ENCODE results near the gene SEL1L2.

The SEL1L2 gene

DNA sequence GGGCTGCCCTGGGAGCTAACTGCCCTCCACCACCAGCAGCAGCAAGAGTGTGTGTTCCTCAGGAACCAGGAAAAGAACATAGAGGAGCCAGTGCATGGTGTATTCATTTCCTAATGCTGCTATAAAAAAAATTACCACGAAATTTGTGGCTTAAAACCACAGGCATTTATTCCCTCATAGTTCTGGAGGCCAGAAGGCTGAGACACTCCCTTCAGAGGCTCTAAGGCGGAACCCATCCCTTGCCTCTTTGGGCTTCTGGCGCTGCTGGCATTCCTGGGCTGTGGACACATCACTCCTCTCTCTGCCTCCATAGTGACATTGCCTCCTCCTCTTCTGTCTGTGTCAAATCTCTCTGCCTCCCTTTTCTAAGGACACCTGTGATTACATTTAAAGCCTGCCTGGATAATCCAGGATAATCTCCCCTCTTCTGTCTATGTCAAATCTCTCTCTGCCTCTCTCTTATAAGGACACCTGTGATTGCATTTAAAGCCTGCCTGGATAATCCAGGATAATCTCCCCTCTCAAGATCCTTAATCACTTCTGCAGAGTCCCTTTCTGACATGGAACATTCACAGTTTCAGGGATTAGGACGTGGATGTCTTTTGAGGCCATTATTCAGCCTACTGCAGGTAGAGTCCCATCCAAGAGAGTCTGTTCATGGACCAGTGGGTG is 150.9 kb downstream of the SEL1L2 start:
- H3K27me3 ChIP-seq (ENCODE audit: insufficient read depth, poor library complexity, severe bottlenecking) = no peaks in the 10 kb centered on the region
- ATAC-seq (ENCODE audit: low read depth) = peak; percentile 76
- no peak for DNase-seq (ENCODE audit: low spot score)

DNA sequence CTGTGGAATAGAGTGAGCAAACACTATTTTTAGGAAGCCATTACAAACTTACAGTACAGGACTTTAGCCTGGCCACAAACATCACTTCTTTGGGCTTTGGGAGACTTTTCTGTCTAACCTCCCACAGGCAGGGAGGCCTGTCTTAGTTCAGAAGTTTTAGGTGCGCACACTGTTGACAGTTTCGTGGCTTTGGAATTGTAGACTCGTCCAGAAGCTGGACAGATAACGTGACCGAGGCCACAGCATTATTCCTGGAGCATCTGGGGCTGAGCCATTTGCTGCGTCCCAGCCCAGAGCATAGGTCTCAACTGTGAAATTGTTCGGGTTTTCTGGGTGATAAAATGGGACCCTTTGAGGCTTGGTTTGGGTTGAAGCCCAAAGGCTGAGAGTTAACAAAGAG is 151.8 kb downstream of the SEL1L2 start:
- Histone ChIP-seq H3K27me3 (ENCODE audit: insufficient read depth, poor library complexity, severe bottlenecking) (no peaks in the 10 kb centered on the region), H3K4me1 (ENCODE audit: insufficient read depth, poor library complexity, severe bottlenecking) (no peaks in the 10 kb centered on the region), H3K27ac (ENCODE audit: poor library complexity, severe bottlenecking) (no peak overlapping the region), H3K36me3 (ENCODE audit: low read depth) (no peaks in the 10 kb centered on the region), H3K4me3 (ENCODE audit: severe bottlenecking) (no peak overlapping the region), H3K9me3 (ENCODE audit: severe bottlenecking) (no peaks in the 10 kb centered on the region)
- no peak for DNase-seq (ENCODE audit: low spot score)
- TF ChIP-seq, protein P1, sequence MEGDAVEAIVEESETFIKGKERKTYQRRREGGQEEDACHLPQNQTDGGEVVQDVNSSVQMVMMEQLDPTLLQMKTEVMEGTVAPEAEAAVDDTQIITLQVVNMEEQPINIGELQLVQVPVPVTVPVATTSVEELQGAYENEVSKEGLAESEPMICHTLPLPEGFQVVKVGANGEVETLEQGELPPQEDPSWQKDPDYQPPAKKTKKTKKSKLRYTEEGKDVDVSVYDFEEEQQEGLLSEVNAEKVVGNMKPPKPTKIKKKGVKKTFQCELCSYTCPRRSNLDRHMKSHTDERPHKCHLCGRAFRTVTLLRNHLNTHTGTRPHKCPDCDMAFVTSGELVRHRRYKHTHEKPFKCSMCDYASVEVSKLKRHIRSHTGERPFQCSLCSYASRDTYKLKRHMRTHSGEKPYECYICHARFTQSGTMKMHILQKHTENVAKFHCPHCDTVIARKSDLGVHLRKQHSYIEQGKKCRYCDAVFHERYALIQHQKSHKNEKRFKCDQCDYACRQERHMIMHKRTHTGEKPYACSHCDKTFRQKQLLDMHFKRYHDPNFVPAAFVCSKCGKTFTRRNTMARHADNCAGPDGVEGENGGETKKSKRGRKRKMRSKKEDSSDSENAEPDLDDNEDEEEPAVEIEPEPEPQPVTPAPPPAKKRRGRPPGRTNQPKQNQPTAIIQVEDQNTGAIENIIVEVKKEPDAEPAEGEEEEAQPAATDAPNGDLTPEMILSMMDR (IDR thresholded peaks at IDR 0.05; ENCODE audit: poor library complexity, severe bottlenecking) = no peak
- ATAC-seq (ENCODE audit: low read depth) = no peak

More for the DNA sequence above, 150.9 kb downstream of the SEL1L2 start:
- TF ChIP-seq, protein P1 (IDR thresholded peaks at IDR 0.05; ENCODE audit: poor library complexity, severe bottlenecking) = no peak
- Histone ChIP-seq H3K36me3 (ENCODE audit: low read depth) (no peaks in the 10 kb centered on the region), H3K27ac (ENCODE audit: poor library complexity, severe bottlenecking) (no peak overlapping the region), H3K9me3 (ENCODE audit: severe bottlenecking) (no peaks in the 10 kb centered on the region), H3K4me1 (ENCODE audit: insufficient read depth, poor library complexity, severe bottlenecking) (no peaks in the 10 kb centered on the region), H3K4me3 (ENCODE audit: severe bottlenecking) (no peak overlapping the region)

DNA sequence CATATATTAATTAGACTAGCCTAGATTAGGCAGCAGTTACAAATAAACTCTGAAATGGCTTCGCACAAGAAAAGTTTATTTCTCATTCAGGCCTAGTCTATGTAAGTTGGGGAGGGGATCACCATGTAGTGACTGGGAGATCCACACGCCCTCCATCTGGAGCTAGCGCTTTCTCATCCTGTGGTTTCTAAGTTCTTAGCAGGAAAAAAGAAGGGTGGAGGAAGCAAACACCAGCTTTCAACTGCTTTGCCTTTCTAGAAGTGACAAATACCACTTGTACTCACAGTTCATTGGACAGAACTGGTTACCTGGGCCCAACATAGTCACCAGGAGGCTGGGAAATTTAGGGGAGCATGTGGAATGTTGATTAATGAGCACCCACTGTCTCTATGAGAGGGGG is 158.9 kb downstream of the SEL1L2 start:
- H3K4me1 ChIP-seq (ENCODE audit: insufficient read depth, poor library complexity, severe bottlenecking) = no peaks in the 10 kb centered on the region
- H3K27ac ChIP-seq (ENCODE audit: poor library complexity, severe bottlenecking) = no peak overlapping the region
- H3K9me3 ChIP-seq (ENCODE audit: severe bottlenecking) = no peaks in the 10 kb centered on the region
- no peaks in the 10 kb centered on the region for H3K36me3 ChIP-seq (ENCODE audit: low read depth)
- peaks cover 4% of the 10 kb centered on the region for H3K27me3 ChIP-seq (ENCODE audit: insufficient read depth, poor library complexity, severe bottlenecking)
- no peak overlapping the region for H3K4me3 ChIP-seq (ENCODE audit: severe bottlenecking)
- TF ChIP-seq, protein P1 (IDR thresholded peaks at IDR 0.05; ENCODE audit: poor library complexity, severe bottlenecking) = no peak
- ATAC-seq (ENCODE audit: low read depth) (no peak), DNase-seq (ENCODE audit: low spot score) (no peak)

DNA sequence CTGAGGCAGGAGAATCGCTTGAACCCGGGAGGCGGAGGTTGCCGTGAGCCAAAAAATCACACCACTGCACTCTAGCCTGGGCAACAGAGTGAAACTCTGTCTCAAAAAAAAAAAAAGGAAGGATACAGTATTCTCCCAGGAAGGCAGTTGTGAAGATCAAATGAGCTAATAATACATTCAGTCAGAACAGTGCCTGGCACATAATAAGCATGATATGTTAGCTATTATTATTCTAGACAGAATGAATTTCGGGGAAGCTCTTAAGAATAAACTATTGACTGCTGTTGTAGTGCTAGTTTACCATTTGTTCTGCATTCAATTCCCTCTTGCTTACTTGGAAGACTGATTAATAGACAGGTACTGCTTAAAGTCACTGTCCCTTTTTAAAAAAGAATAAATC is 164.9 kb downstream of the SEL1L2 start:
- no peak for ATAC-seq (ENCODE audit: low read depth)
- no peak overlapping the region for H3K4me3 ChIP-seq (ENCODE audit: severe bottlenecking)
- H3K27ac ChIP-seq (ENCODE audit: poor library complexity, severe bottlenecking) = no peak overlapping the region
- no peaks in the 10 kb centered on the region for H3K36me3 ChIP-seq (ENCODE audit: low read depth)
- no peaks in the 10 kb centered on the region for H3K4me1 ChIP-seq (ENCODE audit: insufficient read depth, poor library complexity, severe bottlenecking)
- no peaks in the 10 kb centered on the region for H3K27me3 ChIP-seq (ENCODE audit: insufficient read depth, poor library complexity, severe bottlenecking)
- H3K9me3 ChIP-seq (ENCODE audit: severe bottlenecking) = no peaks in the 10 kb centered on the region
- no peak for DNase-seq (ENCODE audit: low spot score)
- TF ChIP-seq, protein P1 (IDR thresholded peaks at IDR 0.05; ENCODE audit: poor library complexity, severe bottlenecking) = no peak

DNA sequence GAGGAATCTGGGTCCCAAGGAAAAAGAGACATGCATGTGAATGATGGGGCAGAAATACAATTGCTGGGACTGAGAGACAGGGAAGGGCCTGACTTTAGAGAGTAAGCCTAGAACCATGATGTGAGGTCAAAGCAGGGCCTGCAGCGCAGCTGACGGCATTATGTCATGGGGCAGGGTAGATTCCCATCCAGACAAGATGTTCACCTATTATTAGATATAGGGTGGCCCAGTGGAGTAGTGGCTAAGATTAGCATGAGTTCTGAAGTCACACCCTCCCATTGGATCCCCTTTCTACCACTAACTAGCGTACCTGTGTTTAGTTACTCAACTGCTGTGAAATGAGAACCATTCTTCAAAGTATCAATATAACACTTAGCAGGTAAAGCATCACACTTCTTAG is 166.0 kb downstream of the SEL1L2 start:
- no peak overlapping the region for H3K4me3 ChIP-seq (ENCODE audit: severe bottlenecking)
- H3K27me3 ChIP-seq (ENCODE audit: insufficient read depth, poor library complexity, severe bottlenecking) = no peaks in the 10 kb centered on the region
- ATAC-seq (ENCODE audit: low read depth) (no peak), DNase-seq (ENCODE audit: low spot score) (no peak)
- no peaks in the 10 kb centered on the region for H3K9me3 ChIP-seq (ENCODE audit: severe bottlenecking)
- no peaks in the 10 kb centered on the region for H3K4me1 ChIP-seq (ENCODE audit: insufficient read depth, poor library complexity, severe bottlenecking)
- no peaks in the 10 kb centered on the region for H3K36me3 ChIP-seq (ENCODE audit: low read depth)
- TF ChIP-seq, protein P1 (IDR thresholded peaks at IDR 0.05; ENCODE audit: poor library complexity, severe bottlenecking) = no peak
- no peak overlapping the region for H3K27ac ChIP-seq (ENCODE audit: poor library complexity, severe bottlenecking)

All from RWPE2 (cell line).